Measurements from ENCODE around the gene SOX15.
"Not testable (repeated sequence)": the region's sequence is repeated elsewhere in the genome, so short reads cannot be mapped to it uniquely, and the experiment has no call there.

DNA sequence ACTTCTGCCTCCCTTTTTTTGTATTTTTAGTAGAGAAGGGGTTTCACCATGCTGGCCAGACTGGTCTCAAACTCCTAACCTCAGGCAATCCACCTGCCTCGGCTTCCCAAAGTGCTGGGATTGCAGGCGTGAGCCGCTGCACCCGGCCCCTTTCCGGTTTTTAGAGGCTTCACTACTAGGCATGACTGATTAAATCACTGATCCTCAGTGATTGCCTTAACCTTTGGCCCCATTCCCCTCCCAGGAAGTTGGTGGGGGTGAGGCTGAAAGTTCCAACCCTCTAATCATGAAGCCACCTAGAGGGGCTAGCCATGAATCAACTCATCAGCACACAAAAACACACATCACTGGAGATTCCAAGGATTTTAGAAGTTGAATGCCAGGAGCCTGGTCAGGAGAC lies 7.7 kb upstream of the SOX15 start:
- TF ChIP-seq POLR2AphosphoS5 (IDR thresholded peaks at IDR 0.05; ENCODE audit: borderline replicate concordance, low read depth, low read length); EZH2 (IDR thresholded peaks at IDR 0.05): not testable (repeated sequence)

All from SK-N-MC (cell line).